ENCODE measurements around the gene FASN. TPM values are rescaled to one million over a fixed set of nuclear protein-coding genes. Genes with fewer than 3 reads are reported as not detected.

FASN gene
- total and polyA plus RNA-seq, 2 donors (not counting 3 experiments of a cell fraction or from before 2014, with no cell fraction given): 101 to 360 TPM

DNA sequence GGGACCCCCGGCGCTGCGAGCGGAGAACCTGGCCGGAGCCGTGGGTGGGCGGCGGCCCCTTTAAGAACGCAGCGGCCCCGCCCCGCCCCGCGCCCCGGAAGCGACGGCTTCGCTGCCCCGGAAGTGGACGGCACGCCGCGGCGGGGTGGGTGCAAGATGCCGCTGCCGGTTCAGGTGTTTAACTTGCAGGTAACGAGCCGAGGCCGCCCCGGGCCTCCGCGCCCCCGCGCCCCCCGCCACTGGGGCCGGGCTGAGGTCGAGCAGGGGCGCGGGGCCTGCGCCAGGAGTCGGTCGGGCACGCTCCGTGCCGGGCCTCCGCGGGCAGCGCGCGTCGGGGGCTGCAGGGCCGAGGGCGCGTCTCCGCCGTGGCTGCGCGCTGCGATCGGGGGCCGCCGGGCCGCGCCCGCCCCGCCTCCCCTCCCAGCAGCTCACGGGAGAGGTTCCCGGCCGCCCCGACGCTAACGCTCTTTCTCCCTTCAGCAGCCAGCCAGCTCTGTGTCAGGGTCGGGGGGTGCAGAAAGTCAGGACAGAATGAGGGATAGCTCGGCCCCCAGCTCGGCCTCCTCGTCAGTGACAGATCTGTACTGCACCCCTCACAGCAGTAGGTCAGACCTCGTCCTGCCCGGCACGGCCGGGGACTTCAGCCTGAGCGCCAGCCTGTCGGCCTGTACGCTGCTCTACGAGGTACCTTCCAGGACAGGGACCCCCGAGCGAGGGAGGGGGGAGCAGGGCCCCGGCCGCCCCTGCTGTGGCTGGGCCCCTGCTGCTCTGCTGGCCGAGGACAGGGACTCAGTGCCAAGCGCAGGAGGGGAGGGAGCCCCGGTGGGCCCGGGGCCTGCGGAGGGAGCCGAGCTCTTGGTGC, 46.0 kb downstream of the FASN start, which contains the start of the genes GPS1 and RFNG:
GPS1 (plus strand) TSS at position 123 of the 862 bp plus-strand sequence; CDS start at position 157, 34 bp downstream.
RFNG (minus strand) TSS at position 36 of the 862 bp plus-strand sequence. CDS start 45 bp downstream, outside the sequence.
- peak within 1 kb of the TSS; percentile 61 for H3K9ac ChIP-seq (replicated peaks; ENCODE audit: extremely low read depth, insufficient read depth, low read length)
- peaks cover 11% of the 10 kb centered on the region for H3K4me1 ChIP-seq (ENCODE audit: control insufficient read depth, extremely low read depth, insufficient read depth, low read length)
- no peaks in the 10 kb centered on the region for H3K27me3 ChIP-seq (ENCODE audit: control insufficient read depth in 2 of 2, insufficient read depth in 2 of 2, low read length in 2 of 2)
- DNase-seq (ENCODE audit: low read depth, low spot score) (peak; percentile 33), FAIRE-seq (peak; percentile 63)
- peak within 1 kb of the TSS; percentile 65 to 89 (median 76) for H3K4me3 ChIP-seq (replicated peaks in 1 of 3; ENCODE audit: insufficient read depth in 1 of 3, low read depth in 1 of 3, low read length in 3 of 3)
- H3K9me1 ChIP-seq (replicated peaks; ENCODE audit: control insufficient read depth, extremely low read depth, insufficient read depth, low read length): no peaks in the 10 kb centered on the region
- TSS peak; percentile 18 for BruUV-seq (replicated peaks)
- no peaks in the 10 kb centered on the region for H3K9me3 ChIP-seq (replicated peaks; ENCODE audit: control insufficient read depth, insufficient read depth, low read length)
- TF ChIP-seq FOS (IDR thresholded peaks at IDR 0.05; ENCODE audit: borderline replicate concordance, insufficient read depth, low read length) (no peak), POLR2AphosphoS5 (IDR thresholded peaks at IDR 0.05; ENCODE audit: insufficient read depth, low read depth, low read length) (peak; percentile 44), JUN (IDR thresholded peaks at IDR 0.05; ENCODE audit: borderline replicate concordance, insufficient read depth, insufficient read length, low read depth) (no peak), POLR2A (IDR thresholded peaks at IDR 0.05; ENCODE audit: low read depth, low read length) (no peak)
- H2AFZ ChIP-seq (ENCODE audit: low read depth, low read length): peak within 1 kb of the TSS; percentile 54
- CTCF ChIA-PET: interaction anchor here (1.0 to 3.8 kb wide), 3 partner anchors 14 to 92 kb away, joined by 5 to 19 read pairs (median 18); partner anchors contain the start of genes DCXR and RAC3
- intact Hi-C loops (cut with micrococcal nuclease): loop anchor here (2.0 kb wide), 1 partner anchor 15 kb away; the partner anchor contains the start of gene DCXR
- H3K79me2 ChIP-seq (ENCODE audit: control insufficient read depth, insufficient read depth, low read length): peaks cover 11% of the 10 kb centered on the region
- H4K20me1 ChIP-seq (replicated peaks; ENCODE audit: control insufficient read depth, extremely low read depth, insufficient read depth, low read length): no peaks in the 10 kb centered on the region
- no peak within 1 kb of the TSS for H3K27ac ChIP-seq (ENCODE audit: insufficient read depth, low read depth, low read length)
- dilution Hi-C loops (cut with MboI; ENCODE audit: extremely low pct_ligation_motif_present, low sequenced_read_pairs): no loop called here
- H3K36me3 ChIP-seq (ENCODE audit: control insufficient read depth in 2 of 2, extremely low read depth in 1 of 2, insufficient read depth in 2 of 2, low read length in 2 of 2): peaks cover 12 to 31% of the 10 kb centered on the region in 2 experiments
- peak within 1 kb of the TSS; percentile 78 for H3K4me2 ChIP-seq (ENCODE audit: insufficient read depth, low read length)
- POLR2A ChIA-PET: no interaction called here
